ENCODE data around the gene NTN1. TPM values are rescaled to one million over a fixed set of nuclear protein-coding genes. Genes with fewer than 3 reads are reported as not detected.

Gene NTN1
- polyA plus RNA-seq, 3 donors, result 0.03 to 0.04 TPM; not detected in 1

GRCh38 chr17:9064311-9064834 is 43.1 kb downstream of the NTN1 start:
- H3K4me1 Mint-ChIP-seq, result no peaks in the 10 kb centered on the region
- no peak overlapping the region for H3K27ac ChIP-seq (ENCODE audit: low read depth in 1 of 2, low read length in 2 of 2)
- no peaks in the 10 kb centered on the region for H3K4me1 ChIP-seq (ENCODE audit: control insufficient read depth in 1 of 2, insufficient read depth in 2 of 2, low read length in 2 of 2)
- H3K4me2 ChIP-seq (replicated peaks; ENCODE audit: extremely low read depth, low read length, poor library complexity, severe bottlenecking), result no peak overlapping the region
- no peak for TF ChIP-seq CTCF (IDR thresholded peaks at IDR 0.05)
- no peaks in the 10 kb centered on the region for H3K79me2 ChIP-seq (ENCODE audit: insufficient read depth, low read length)
- intact Hi-C loops (cut with micrococcal nuclease), result no loop called here
- 96% methylated on average over 6 of the region's 6 CpGs for WGBS (ENCODE audit: insufficient coverage)
- H2AFZ ChIP-seq (ENCODE audit: insufficient read depth, low read depth, low read length, poor library complexity, severe bottlenecking), result no peak overlapping the region
- no peak overlapping the region for H3K4me3 ChIP-seq (replicated peaks in 1 of 3; ENCODE audit: low read depth in 2 of 3, low read length in 3 of 3)
- H4K20me1 ChIP-seq (ENCODE audit: insufficient read depth, low read length), result no peaks in the 10 kb centered on the region
- no peaks in the 10 kb centered on the region for H3K36me3 ChIP-seq (replicated peaks in 1 of 2; ENCODE audit: control insufficient read depth in 1 of 2, insufficient read depth in 2 of 2, low read length in 2 of 2)
- H3K9ac ChIP-seq (ENCODE audit: insufficient read depth, low read length, poor library complexity, severe bottlenecking), result no peak overlapping the region
- no peak overlapping the region for H3K4me3 Mint-ChIP-seq
- no peaks in the 10 kb centered on the region for H3K9me3 ChIP-seq (replicated peaks in 1 of 2; ENCODE audit: control insufficient read depth in 1 of 2, insufficient read depth in 1 of 2, low read length in 2 of 2)
- DNase-seq, result no peak
- H3K36me3 Mint-ChIP-seq, result no peaks in the 10 kb centered on the region
- no peak overlapping the region for H3K27ac Mint-ChIP-seq
- H3K27me3 ChIP-seq (ENCODE audit: control insufficient read depth in 2 of 2, insufficient read depth in 2 of 2, low read length in 2 of 2), result no peaks in the 10 kb centered on the region
- H3K27me3 Mint-ChIP-seq (ENCODE audit: low read depth in 3 of 3), result peaks cover 3 to 9% (median 7%) of the 10 kb centered on the region in 3 donors
- peaks cover 0 to 6% (median 2%) of the 10 kb centered on the region in 7 donors for H3K9me3 Mint-ChIP-seq

- no peak overlapping the region for H3K4me3 Mint-ChIP-seq
- H3K4me2 ChIP-seq (replicated peaks; ENCODE audit: extremely low read depth, low read length, poor library complexity, severe bottlenecking), result no peak overlapping the region
- no peaks in the 10 kb centered on the region for H4K20me1 ChIP-seq (ENCODE audit: insufficient read depth, low read length)
- no peak for TF ChIP-seq CTCF (IDR thresholded peaks at IDR 0.05)
- peaks cover 4 to 6% (median 5%) of the 10 kb centered on the region in 3 donors for H3K27me3 Mint-ChIP-seq (ENCODE audit: low read depth in 3 of 3)
- no peaks in the 10 kb centered on the region for H3K36me3 Mint-ChIP-seq
- no peak overlapping the region for H3K9ac ChIP-seq (ENCODE audit: insufficient read depth, low read length, poor library complexity, severe bottlenecking)
- H3K9me3 Mint-ChIP-seq, result no peaks in the 10 kb centered on the region
- 92% methylated on average over 8 of the region's 10 CpGs for WGBS (ENCODE audit: insufficient coverage)
- H3K9me3 ChIP-seq (replicated peaks in 1 of 2; ENCODE audit: control insufficient read depth in 1 of 2, insufficient read depth in 1 of 2, low read length in 2 of 2), result no peaks in the 10 kb centered on the region
- H3K36me3 ChIP-seq (replicated peaks in 1 of 2; ENCODE audit: control insufficient read depth in 1 of 2, insufficient read depth in 2 of 2, low read length in 2 of 2), result no peaks in the 10 kb centered on the region
- no peaks in the 10 kb centered on the region for H3K79me2 ChIP-seq (ENCODE audit: insufficient read depth, low read length)
- no peak overlapping the region for H3K27ac ChIP-seq (ENCODE audit: low read depth in 1 of 2, low read length in 2 of 2)
- DNase-seq, result no peak
- no peak overlapping the region for H2AFZ ChIP-seq (ENCODE audit: insufficient read depth, low read depth, low read length, poor library complexity, severe bottlenecking)
- intact Hi-C loops (cut with micrococcal nuclease), result no loop called here
- H3K4me3 ChIP-seq (replicated peaks in 1 of 3; ENCODE audit: low read depth in 2 of 3, low read length in 3 of 3), result no peak overlapping the region
- H3K4me1 ChIP-seq (ENCODE audit: control insufficient read depth in 1 of 2, insufficient read depth in 2 of 2, low read length in 2 of 2), result no peaks in the 10 kb centered on the region
- H3K4me1 Mint-ChIP-seq, result no peaks in the 10 kb centered on the region
- no peaks in the 10 kb centered on the region for H3K27me3 ChIP-seq (ENCODE audit: control insufficient read depth in 2 of 2, insufficient read depth in 2 of 2, low read length in 2 of 2)
- no peak overlapping the region for H3K27ac Mint-ChIP-seq
Measured at GRCh38 chr17:9071016-9071415, 49.7 kb downstream of the NTN1 start.
